Lower lobe of right lung (tissue), 2 donors: ENCODE measurements around the gene SCIN. TPM values are rescaled to one million over a fixed set of nuclear protein-coding genes. Genes with fewer than 3 reads are reported as not detected.
A peak's percentile ranks its signal among the peaks of the same experiment; 100 is the strongest.

ENCODE experiments used
- ATAC-seq, 2 donors: fragments of 200-7000 bp; cut with Tn5 transposase; one replicate each; pipeline ENCODE4 v1.9.1; 2020 to 2022; ENCODE audit warnings: mild to moderate bottlenecking in 2 of 2, moderate library complexity in 2 of 2
- DNase-seq: peaks from one replicate; pipeline ENCODE4 v3.0.0-alpha.2; 2020
- H3K27ac ChIP-seq: fragments of 200-600 bp; one replicate; pipeline ENCODE4 v1.8.0; 2022
- H3K27me3 ChIP-seq: fragments of 200-600 bp; one replicate; pipeline ENCODE4 v1.8.0; 2022; ENCODE audit warnings: low read depth
- H3K36me3 ChIP-seq: fragments of 200-600 bp; one replicate; pipeline ENCODE4 v1.8.0; 2022; ENCODE audit warnings: mild to moderate bottlenecking
- H3K4me1 ChIP-seq: fragments of 200-600 bp; one replicate; pipeline ENCODE4 v1.8.0; 2022
- H3K4me3 ChIP-seq: fragments of 200-600 bp; one replicate; pipeline ENCODE4 v1.8.0; 2022; ENCODE audit warnings: mild to moderate bottlenecking
- H3K9me3 ChIP-seq: fragments of 200-600 bp; one replicate; pipeline ENCODE4 v1.8.0; 2022
- CTCF ChIP-seq: fragments of 200-600 bp; IDR thresholded peaks from one replicate; pipeline ENCODE4 v1.8.0; 2022; ENCODE audit warnings: antibody characterized with exemption, mild to moderate bottlenecking
- intact Hi-C: fragments of 100-400 bp; cut with DNase I; formaldehyde crosslinking; loops from one replicate; pipeline ENCODE4 v1.11.0; 2022
- total RNA-seq: library from RNA; stranded (reverse); fragmentation: NEBNext Ultra II Directional; extraction: Animal tissue kit (Norgen Biotek cat#: 25700); gene quantifications from one replicate; pipeline ENCODE4 v1.2.1, GENCODE V29; 2021
- donor health status: DM: no; HTN: yes; CAD: no; lungs with severe emphysema.

Gene SCIN
- total RNA-seq, 1 donor from 2014 or later = 21.1 TPM

- H3K27ac ChIP-seq = no peak overlapping the region
- ATAC-seq (no peak), DNase-seq (no peak)
- H3K27me3 ChIP-seq = no peaks in the 10 kb centered on the region
- TF ChIP-seq CTCF = no peak
- intact Hi-C loops = no loop called here
- H3K9me3 ChIP-seq = no peaks in the 10 kb centered on the region
- no peak overlapping the region for H3K4me3 ChIP-seq
- no peaks in the 10 kb centered on the region for H3K4me1 ChIP-seq
- no peaks in the 10 kb centered on the region for H3K36me3 ChIP-seq
Observed at GRCh38 chr7:12601302-12601869, 30.9 kb downstream of the SCIN start.

DNA sequence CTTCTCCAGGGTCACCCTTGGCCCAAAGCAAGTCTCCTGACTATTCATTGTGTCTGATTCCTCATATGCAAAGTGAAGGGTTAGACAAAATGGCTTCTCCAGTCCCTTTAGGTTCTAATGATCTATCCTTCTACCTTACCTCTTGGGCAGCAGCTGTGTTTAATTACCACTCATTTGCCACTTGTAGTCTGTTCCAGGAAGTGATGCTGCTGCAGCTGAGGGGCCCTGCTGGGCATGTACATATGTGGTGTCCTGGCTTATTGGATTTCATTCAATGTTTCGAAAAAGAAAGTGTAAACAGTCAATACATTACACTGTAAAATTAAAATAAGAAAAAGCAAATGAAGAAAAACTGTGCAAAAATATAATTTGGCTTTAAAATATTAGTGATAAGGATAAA, 36.6 kb downstream of the SCIN start:
- no peak for TF ChIP-seq CTCF
- H3K9me3 ChIP-seq = no peaks in the 10 kb centered on the region
- no peaks in the 10 kb centered on the region for H3K27me3 ChIP-seq
- DNase-seq = no peak
- H3K27ac ChIP-seq = no peak overlapping the region
- intact Hi-C loops = no loop called here
- no peak overlapping the region for H3K4me3 ChIP-seq
- peak; percentile 23 to 37 for ATAC-seq
- no peaks in the 10 kb centered on the region for H3K36me3 ChIP-seq
- H3K4me1 ChIP-seq = no peaks in the 10 kb centered on the region

GRCh38 chr7:12609561-12609960, 39.0 kb downstream of the SCIN start:
- Histone ChIP-seq H3K4me3 (no peak overlapping the region), H3K36me3 (no peaks in the 10 kb centered on the region), H3K27me3 (no peaks in the 10 kb centered on the region), H3K9me3 (no peaks in the 10 kb centered on the region), H3K4me1 (no peaks in the 10 kb centered on the region), H3K27ac (no peak overlapping the region)
- DNase-seq (no peak), ATAC-seq (no peak)
- intact Hi-C loops = no loop called here
- no peak for TF ChIP-seq CTCF

DNA sequence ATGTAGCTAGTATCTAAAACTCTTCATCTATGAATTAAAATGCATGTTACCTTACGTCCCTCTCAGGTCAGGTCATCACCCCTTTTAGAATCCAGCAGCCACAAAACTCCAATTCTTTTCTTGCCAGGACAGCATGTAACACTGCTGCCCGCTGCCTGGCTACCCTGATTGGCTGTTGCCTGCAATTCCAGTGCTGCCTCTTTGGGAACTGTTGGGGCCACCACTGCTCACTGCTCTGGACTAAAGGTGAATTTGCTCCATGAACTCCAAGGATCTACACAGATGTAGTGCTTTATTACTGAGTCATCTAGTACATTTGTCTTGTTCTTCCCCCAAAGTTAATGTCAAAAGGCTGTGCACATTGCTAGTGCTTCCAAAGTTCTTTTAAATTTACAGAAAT, 40.4 kb downstream of the SCIN start:
- Histone ChIP-seq H3K9me3 (no peaks in the 10 kb centered on the region), H3K36me3 (no peaks in the 10 kb centered on the region), H3K27me3 (no peaks in the 10 kb centered on the region), H3K4me1 (no peaks in the 10 kb centered on the region), H3K27ac (no peak overlapping the region), H3K4me3 (no peak overlapping the region)
- TF ChIP-seq CTCF = no peak
- DNase-seq (no peak), ATAC-seq (no peak)
- intact Hi-C loops = no loop called here

DNA sequence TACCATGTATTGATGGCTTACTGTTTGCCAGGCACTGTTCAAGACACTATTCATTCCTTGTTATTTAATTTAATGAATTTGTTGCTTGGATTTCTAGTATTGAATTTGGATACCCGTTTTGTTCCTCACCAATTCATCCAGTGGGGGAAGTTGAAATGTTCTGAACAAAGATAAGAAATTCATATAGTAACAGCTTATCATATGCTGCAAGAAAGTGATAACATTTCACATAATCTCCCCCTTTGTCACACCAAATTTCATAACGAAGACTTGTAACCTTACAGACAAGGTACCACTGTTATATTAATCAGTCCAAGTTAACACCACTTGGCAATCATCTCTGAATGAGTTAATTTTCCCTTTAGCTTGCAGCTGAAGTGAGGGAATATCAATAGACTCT, 42.1 kb downstream of the SCIN start:
- no peak for ATAC-seq

More for the DNA sequence above, 42.1 kb downstream of the SCIN start:
- DNase-seq = no peak
- Histone ChIP-seq H3K4me1 (no peaks in the 10 kb centered on the region), H3K36me3 (no peaks in the 10 kb centered on the region), H3K4me3 (no peak overlapping the region), H3K9me3 (no peaks in the 10 kb centered on the region), H3K27me3 (no peaks in the 10 kb centered on the region), H3K27ac (no peak overlapping the region)
- intact Hi-C loops = no loop called here
- TF ChIP-seq CTCF = no peak
